ENCODE results near the gene DCST1.

Gene DCST1

DNA sequence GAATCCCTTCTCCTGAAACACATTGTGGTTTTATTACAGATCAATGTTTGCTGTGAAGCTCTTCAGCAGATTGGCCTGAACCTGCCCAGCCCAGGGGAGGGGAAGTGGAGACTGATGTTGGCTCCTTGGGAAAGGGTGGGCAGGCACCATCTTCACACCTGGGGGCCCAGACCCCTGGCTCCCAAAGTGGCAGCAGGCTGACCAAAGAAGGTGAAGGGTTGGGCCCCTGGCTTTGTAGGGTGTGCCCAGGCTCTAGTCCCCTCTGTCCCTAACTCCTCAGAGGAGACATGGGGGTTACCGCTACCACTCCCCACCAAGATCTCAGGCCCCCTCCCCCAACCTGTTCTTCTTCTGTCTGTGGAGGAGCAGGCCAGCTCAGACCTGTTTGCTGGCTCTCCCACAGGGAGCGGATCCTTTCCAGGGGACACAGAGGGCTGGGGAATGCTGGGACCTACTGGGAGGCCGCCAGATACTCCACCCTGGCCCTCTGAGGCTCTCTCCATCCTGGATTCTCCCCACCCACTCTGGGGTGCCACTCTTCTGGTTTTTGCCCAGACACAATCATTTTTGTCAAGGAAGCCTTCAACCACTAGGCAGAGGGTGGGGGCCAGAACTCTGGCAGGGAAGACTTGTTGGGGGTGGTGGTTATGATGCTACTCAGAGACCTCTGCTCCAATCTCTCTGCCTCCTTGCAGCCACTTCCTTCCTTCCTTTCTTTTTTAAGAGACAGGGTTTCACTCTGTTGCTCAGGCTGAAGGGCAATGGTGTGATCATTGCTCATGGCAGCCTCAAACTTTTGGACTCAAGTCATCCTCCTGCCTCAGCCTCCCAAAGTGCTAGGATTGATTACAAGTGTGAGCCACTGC is 40.0 kb downstream of the DCST1 start:
- no peak for DNase-seq (ENCODE audit: low read depth)

DNA sequence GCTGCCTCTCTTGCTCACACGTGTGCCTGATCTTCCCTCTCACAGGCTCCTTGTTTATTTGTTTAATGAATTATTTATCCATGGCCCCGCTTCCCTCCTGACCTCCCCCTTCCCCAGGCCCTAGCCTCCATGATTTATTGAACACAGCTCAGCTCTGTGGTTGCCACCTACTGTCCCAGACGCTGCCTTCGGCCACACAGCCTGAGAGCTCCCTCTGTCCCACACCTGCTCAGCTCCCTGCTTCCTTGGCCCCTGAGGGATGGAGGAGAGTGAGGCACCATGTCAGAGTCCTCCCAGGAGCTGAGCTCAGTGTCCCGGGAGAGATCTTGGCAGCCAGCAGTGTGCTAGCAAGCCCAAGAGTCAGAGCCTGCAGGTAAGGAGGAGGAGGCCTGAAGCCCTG is 41.9 kb downstream of the DCST1 start:
- DNase-seq (ENCODE audit: low read depth): no peak

DNA sequence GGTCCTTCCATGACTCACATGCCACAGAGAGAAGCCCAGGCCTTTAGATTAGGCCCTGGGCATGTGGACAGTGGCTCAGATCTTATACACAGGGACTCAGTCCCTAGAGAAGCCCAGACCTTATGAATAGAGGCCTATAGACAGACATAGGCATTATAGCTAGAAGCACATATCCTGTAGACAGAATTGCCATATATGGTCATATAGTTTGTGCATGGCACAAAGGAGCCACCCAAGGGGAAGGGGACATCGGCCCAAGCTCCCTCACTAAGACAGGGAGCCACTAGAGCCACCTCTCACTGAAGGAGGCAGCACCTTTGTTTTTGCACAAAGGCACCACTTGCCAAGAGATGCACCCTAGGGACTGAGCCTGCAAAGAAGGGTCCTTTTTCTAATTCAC is 42.7 kb downstream of the DCST1 start:
- DNase-seq (ENCODE audit: low read depth): no peak

DNA sequence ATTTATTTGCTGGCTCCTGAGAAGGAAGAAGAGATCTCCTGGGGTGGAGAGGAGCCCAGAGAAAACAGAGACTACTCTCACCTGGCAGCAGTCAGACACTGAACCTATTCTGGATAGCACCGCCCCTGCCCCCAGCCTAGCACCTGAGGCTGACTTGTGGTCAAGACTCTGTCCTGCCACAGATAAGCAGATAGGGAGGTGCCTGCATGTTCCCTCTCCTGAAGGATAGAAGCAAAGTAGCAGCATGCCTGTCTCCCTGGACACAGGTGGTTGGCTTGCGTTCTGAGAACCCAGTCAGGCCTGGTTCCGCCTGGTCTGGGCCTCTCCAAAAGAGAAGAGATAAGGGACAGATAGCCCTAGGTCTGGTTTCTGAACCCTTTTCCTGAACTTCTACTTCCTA is 43.7 kb downstream of the DCST1 start:
- DNase-seq (ENCODE audit: low read depth): no peak

DNA sequence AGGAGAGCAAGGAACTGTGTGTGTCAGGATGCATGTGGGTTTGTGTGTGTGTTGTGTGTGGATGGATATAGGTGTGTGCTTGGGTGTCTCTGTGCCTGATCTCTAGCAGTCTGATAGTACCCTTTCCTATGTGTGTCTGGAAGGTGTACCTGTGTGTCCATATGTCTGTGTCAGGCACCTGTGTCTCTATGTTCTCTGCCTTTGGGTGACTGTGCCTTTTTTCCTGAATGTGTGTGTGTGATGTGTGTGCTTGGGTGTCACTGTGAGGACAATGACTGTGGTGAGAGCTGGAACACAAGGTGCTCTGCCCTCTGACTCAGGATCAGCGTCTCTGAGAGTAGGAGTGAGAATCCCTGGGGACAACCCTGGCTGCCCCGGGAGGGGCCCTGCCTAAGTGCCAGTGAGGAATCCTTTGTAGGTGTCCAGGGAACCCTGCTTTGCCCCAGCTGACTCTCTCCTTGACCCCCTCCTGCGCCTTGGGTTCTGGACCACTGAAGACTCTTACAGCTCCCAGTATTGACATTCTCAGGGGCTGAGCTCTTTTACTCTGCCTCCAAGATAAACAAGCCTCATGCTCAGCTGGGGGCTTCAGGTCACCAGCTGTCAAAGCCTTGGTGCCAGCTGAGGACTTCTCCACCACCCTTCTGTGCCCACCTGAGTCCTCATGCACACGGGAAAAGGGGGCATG is 44.3 kb downstream of the DCST1 start:
- DNase-seq (ENCODE audit: low read depth): no peak

DNA sequence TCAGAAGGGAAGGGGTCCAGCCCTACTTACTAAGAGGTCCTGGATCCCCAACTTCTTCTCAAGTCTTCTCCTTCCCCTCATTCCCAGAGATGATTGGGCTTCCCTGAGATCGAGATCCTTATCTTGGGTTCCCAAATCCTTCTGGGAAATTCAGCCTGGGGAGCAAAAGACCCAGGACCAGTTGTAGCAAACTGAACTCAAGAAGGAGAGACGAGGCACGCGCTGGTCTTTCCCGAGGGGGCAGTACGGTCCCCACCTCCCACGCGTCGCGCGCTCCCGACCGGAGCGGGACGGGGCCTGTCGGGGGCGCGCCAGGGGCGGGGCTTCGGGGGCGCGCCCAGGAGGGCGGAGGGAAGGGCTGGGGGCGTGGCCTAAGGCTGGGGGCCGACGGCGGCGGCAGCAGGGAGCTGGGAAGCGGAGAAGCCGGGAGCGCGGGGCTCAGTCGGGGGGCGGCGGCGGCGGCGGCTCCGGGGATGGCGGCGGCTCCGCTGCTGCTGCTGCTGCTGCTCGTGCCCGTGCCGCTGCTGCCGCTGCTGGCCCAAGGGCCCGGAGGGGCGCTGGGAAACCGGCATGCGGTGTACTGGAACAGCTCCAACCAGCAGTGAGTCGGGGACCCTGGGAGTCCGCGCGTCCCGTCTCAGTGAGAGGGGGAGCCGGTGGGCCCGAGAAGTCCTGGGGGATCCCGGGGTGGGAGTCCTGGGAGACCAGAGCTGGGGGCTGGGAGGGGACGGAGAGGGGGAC is 45.0 kb downstream of the DCST1 start, which contains the start of gene EFNA3:
EFNA3 (plus strand) TSS at position 369 of the 741 bp plus-strand sequence; CDS start at position 474, 105 bp downstream.
- no peak for DNase-seq (ENCODE audit: low read depth)

DNA sequence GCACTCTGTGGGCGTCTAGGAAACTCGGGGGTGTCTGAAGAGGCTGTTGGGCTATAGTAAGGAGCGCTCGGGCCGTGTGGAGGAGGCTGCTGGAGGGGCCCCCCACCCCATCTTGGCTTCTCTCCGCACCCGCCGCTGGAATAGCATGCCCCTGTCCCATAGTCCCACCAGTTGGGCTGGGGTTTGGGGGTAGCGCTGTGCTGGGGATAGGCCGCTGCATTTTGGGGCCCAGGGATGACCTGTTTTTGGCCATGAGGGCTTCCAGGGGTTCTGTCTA is 45.5 kb downstream of the DCST1 start:
- DNase-seq (ENCODE audit: low read depth): no peak

DNA sequence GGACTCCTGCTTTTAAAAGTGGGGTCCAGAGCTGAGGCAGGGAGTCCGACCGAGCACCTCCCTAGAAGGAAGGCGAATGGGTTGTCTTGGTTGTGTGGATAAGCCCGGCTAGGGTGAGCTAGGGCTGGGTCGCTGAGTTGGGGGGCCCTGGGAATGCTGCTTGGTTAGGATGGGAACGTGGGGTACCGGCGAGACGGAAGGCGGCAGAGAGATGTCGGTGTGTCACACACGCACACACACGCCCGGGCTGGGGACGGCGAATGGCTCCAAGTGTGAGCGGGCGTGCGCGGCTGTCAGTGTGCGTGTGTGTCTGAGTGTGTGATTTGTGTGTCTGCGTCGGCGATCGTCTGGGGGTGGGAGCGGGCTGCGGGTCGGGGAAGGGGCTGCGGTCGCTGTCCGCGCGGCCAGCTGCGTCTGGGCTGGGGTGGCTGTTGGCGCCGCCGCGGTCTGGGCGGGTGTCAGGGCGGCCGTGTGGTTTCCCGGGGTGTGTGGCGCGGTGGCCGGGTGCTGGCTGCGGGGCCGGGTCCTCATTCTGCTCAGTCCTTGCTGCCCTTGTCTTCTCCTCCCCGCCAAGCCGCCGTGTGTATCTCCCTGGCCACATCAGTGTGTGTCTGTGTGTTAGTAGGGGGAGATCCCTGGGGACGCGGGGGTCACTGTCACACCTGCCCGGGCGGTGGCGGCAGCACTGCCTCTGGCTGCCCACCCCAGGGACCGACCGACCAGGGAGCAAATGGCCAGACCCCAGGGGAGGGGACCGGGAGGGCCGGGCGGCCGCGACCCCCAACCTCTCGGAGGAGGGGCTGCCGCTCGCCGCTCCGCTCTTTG is 46.1 kb downstream of the DCST1 start:
- no peak for DNase-seq (ENCODE audit: low read depth)

DNA sequence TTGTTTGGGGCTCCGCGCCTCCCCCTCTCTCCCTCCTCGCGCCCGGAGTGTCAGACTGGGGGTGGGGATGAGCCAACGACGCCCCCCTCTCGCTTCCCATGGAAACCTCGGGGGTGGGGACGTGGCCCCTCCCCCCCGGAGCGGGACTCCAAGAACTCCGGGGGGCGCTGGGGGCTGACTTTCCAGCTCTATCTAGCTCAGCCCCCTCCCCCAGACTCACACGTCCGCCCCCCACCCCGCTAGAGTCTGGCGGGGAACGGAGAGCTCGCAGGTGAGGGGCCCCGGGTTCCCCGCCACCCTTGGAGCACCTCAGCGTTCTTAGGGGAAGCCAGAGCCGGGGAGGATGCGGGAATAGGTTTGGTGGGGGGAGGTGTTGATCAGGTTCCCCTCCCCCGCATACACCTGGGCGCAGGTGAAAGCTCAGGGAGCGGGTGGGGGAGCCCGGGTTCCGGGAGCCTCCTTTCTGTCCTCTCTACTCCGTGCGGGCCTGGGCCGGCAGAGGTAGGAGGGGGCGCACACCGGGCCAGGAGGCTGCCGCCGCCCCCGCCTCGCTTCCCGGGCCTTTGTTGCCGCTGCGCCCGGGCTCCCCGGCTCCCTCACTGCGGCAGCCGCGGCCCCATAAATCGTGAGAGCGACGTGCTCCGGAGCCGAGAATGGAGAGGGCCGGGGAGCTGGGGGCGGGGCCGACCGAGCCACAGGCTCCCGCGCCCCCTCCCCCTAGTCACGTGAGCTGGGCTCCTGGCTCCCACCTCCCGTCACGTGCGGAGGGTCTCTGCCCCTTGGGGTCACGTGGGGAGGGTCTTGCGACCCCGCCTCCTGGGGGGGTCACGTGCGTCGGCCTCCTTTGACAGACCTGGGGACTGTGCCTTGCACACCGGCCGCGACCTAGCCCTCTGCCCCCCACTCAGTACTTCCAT is 46.9 kb downstream of the DCST1 start:
- DNase-seq (ENCODE audit: low read depth): no peak

DNA sequence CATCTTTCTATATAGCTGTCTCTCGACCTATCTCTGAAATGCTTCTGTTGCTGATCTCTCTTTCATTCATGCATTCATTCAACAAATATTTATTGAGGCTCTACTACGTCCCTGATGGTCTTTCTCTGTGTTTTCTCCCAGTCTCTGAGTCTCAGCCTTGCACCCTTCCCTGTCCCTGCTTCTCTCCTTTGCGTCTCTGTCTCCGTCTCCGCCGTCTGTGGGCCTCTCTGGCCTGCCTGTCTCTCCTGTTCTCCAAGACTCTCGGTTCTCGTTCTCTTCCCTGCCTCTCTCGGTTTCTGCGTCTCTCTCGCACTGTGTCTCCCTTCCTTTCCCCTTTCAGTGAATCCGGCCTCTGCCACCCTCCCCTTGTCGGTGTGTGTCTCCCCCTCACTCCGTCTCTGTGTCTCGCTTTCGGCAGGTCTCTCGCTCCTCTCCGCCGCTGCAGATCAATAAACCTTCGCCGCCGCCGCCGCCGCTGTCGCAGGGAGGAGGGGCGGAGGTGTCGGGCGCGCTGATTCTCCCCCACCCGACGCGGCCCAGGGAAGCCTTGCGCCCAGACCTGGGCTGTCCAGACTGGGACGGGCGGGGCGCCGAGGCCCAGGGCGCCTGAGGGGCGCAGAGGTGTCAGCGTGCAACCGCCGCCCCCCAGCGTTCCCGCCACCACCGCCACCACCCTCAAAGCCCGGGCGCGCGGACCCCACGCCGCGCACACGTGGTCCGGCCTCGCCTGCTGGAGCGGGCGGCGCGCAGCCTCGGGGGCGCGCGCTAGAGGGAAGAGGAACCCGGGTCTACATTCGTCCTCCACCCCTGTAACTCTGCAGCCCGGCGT is 48.1 kb downstream of the DCST1 start:
- no peak for DNase-seq (ENCODE audit: low read depth)

DNA sequence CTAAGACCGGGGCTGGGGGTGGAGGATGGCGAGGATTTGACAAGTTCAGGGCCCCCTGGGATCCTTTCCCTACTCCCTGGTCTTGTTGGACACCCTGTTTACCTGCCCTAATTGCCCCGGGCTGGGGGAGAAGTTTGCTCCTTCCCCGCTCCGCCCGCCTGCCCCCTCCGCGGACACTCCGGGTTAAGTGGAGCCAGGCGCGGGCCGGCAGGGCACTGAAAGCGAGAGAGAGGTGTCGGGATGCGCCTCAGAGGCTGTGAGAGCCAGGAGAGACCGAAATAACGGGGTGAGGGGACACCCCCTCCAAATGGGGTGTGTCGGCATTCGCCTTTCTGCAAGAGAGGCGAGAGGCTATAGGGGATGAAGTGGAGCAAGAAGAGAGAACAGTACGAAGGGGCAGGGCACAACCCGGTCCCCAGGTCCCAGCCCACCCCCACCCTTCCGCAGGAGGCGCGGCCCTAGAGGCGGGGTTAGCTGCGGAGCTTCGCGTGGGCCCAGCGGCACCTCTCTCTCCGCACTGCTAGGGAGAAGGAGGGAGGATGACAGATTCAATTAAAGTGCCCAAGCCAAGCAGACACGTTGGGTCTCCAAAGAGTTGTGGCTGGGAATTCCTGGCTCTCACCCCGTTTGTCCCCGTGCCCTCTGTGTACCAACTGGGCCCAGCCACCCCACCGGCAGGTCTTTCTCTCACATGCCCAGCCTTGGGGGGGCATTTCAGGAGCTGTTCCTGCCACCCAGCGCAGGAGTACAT is 48.9 kb downstream of the DCST1 start:
- DNase-seq (ENCODE audit: low read depth): no peak

DNA sequence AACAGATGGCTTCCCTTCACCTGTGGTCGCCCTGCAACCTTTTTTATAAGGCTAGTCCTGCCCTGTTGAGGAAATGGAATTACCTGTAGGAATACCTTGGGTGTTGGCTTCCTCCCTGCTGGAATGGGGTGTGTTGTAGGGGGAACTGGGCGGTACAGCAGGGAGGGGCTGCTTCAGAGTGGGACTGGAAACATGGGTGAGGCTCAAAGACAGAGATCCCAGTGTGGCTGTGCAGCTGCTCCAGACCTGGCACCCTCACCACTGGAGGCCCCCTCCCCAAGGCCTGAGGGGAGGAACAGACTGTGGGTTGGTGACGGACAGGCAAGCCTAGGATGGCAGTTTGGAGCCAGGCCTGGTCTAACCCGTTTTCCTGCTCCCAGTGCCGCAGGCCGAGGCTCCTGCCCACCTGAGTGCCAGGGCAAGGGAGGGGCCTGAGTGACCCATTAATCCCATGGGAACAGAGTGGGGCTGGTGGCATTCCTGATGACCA is 49.5 kb downstream of the DCST1 start:
- DNase-seq (ENCODE audit: low read depth): no peak

DNA sequence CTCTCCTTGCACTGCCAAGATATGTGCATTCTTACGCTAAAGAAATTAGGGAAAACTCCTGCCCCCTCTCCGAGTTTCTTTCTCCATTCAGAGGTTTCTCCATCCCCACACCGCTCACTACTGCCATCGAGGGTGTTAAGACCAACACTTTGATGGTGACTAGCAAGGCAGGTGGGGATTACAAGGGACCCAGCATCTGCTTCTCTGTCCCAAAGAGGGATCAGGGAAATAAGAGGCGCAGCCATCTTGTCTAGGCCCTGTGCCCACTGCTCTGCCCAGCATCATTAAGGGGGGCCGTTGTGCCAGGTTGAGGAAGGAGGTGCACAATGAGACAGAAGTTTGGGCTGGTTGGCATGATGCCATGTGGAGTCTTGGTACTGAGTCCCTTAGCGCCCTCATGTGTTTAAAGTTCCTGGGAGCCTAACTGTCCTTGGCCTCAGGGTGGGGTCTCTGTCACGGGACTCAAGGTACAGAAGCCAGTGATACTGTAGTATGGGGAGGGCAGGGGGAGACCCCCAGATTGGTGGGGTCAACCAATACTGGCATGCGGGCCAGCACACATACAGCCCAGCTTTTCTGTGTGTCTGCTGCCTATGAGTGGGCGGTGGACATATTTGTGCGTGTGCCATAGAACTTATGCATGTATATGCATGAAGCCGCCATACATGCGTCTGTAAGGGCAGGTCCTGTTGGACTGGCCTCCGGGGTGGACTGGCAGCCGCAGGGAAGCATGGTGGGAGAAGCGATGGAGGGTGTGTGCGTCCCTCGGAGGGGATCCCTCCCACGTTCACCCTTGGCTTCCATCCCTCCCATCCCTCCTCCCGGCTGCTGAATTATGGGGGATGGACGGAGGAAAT is 50.5 kb downstream of the DCST1 start:
- no peak for DNase-seq (ENCODE audit: low read depth)

DNA sequence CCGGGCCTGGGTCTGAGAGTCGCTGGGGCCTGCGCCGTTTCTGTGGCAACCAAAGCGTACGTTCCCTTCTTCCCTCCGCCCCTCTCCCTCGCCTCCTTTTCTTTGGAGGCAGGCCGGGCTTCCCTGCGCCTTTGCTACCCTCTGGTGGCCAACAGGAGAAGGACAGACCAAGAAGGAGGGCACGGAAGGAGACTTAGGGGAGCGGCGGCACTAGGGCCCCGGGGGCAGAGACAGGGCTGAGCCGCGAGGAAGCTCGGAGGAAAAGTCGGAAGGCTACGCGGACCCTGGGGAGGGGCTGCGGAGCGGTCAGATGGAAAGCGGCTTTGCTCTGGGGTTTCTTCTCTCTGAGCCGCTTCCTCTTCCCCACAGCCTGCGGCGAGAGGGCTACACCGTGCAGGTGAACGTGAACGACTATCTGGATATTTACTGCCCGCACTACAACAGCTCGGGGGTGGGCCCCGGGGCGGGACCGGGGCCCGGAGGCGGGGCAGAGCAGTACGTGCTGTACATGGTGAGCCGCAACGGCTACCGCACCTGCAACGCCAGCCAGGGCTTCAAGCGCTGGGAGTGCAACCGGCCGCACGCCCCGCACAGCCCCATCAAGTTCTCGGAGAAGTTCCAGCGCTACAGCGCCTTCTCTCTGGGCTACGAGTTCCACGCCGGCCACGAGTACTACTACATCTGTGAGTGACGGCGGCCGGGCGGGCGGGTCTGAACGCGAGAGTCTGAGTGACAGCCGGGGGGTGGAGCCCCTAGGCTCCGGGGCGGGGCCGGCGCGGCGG is 51.3 kb downstream of the DCST1 start:
- peak; percentile 89 for DNase-seq (ENCODE audit: low read depth)

DNA sequence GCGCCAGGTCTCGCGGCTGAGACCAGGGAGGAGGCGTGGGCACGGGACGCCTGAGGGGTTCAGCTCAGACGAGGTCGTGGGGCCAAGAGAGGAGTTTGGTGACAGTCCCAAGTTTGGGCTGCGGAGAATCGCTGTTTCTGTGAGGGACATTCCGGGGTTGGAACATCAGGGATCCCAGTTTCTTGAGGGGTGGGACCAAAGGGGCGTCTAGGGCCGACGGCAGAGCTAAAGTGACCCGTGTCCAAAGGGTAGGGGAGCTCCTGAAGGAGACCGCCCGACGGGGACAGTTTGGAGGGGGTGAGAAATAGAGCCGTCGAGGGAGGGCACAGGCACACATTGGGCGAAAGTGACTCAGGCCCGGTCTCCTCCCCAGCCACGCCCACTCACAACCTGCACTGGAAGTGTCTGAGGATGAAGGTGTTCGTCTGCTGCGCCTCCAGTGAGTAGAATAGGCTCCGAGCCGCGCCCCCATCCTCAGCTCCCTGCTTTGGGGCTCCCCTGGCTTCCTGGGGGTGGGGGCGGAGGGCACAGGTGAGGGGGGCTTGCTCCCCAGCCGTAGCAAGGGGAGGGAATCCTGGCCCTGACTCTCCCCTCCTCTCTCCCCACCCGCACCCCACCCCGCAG is 52.0 kb downstream of the DCST1 start:
- DNase-seq (ENCODE audit: low read depth): no peak

DNA sequence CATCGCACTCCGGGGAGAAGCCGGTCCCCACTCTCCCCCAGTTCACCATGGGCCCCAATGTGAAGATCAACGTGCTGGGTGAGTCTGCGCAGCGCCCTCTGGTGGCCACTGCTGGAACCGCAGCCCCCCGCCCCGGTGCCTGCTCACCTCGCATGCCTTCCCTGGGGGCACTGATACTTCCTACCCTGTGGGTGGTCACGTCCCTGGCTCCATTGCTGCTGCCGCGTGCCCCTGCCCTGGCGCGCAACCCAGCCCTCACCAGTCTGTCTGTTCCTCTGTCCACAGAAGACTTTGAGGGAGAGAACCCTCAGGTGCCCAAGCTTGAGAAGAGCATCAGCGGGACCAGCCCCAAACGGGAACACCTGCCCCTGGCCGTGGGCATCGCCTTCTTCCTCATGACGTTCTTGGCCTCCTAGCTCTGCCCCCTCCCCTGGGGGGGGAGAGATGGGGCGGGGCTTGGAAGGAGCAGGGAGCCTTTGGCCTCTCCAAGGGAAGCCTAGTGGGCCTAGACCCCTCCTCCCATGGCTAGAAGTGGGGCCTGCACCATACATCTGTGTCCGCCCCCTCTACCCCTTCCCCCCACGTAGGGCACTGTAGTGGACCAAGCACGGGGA is 52.6 kb downstream of the DCST1 start:
- DNase-seq (ENCODE audit: low read depth): no peak
